NCI-H146 (cell line): ENCODE results near the gene PROSER1.
"Not testable (repeated sequence)": the region's sequence is repeated elsewhere in the genome, so short reads cannot be mapped to it uniquely, and the experiment has no call there.

Experiments used
- DNase-seq: peaks from one replicate; lab custom pipeline; 2025; lab: John Stamatoyannopoulos, UW

PROSER1 gene

DNA sequence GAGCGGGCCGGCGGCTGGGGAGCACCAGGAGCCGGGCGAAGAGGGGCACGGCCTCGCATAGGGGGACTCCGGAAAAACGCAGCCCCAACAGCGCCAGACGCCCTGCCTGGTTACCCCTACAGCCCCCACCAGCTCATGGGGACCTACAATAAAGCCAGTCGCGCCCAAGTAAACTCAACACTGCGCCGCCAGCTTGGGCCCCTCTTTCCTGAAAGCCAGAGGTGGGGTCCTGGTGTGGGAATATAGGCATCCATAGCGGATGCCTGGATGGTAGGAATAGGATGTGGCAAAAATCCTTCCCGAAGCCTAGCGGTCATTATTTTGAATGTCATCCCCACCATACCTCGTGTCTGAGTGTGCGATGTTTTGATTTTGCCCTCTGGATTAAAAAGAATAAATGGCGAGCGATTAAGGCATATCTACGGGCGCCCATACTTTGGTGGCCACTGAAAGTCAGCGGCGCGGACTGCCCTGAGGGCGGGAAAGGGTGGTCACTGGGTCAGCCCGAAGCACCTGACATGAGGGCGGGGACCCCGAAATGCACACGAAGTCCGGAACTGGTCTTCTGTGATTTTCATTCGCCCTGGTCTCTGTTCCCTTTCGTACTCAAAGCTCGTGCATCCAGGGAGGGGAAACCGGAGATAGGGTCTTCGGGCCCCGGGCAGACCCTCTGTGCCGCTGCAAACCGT lies at the start of gene PROSER1, which contains the start of gene NHLRC3:
Gene PROSER1, minus strand, starts transcription at position 210 of the 689 bp plus-strand sequence. CDS start 847 bp downstream, outside the sequence.
Gene NHLRC3, plus strand, starts transcription at position 577 of the 689 bp plus-strand sequence. CDS start 184 bp downstream, outside the sequence.
- DNase-seq, result peak; percentile 98

DNA sequence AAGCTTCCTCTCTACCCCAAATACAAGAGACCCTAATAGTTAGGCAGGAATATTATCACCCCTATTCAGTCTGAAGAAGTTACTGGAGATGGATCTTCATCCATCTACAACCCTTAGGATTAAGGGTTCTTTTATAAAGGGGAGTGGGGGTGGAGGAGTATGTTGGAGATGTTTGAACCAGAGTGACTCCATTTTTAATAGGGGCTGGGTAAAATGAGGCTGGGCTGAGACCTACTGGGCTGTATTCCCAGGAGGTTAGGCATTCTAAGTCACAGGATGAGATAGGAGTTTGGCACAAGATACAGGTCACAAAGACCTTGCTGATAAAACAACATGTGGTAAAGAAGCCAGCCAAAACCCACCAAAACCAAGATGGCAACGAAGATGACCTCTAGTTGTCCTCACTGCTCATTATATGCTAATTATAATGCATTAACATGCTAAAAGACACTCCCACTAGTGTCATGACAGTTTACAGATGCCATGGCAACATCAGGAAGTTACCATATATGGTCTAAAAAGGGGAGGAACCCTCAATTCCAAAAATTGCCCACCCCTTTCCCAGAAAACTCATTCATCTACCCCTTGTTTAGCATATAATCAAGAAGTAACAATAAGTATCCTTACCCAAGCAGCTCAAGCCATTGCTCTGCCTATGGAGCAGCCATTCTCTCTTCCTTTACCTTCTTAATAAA lies 48.5 kb upstream of the PROSER1 start:
- not testable (repeated sequence) for DNase-seq

DNA sequence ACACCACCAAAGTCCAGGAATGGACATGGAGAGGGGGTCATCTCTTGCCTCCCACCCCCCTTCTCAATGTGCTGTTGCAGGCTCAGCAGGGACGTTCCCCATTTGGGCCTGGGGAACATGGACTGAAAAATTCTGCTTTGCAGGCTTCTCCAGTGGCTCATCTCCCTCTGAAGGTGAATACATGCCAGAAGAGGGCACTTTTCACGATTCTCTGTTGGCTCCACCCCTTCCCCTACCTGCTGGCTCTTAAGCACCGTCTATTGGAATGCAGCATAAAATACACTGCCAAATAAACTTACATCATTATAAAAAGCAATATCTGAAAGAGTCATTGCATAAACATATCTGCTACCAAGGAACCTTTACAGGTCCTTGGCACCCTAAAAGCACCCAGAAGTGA lies 36.1 kb upstream of the PROSER1 start:
- no peak for DNase-seq

DNA sequence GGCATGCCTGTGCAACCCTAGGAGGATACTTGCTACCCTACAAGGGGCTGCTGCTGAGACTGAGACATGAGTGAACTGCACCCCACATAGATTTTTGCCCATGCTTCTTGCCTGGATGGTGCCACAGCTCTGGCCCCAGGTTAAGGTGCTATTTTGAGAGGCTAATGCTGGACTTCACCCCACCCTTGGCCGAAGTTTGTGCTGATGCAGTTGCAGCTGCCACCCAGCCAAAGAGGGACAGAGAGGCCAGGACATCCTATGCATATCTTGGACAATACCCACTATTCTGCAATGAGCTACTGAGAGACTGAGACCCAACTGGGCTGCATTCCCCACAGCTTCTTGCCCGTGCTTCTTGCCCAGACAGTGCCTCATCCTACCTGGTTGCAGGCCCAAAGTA lies 35.0 kb upstream of the PROSER1 start:
- DNase-seq, result no peak

DNA sequence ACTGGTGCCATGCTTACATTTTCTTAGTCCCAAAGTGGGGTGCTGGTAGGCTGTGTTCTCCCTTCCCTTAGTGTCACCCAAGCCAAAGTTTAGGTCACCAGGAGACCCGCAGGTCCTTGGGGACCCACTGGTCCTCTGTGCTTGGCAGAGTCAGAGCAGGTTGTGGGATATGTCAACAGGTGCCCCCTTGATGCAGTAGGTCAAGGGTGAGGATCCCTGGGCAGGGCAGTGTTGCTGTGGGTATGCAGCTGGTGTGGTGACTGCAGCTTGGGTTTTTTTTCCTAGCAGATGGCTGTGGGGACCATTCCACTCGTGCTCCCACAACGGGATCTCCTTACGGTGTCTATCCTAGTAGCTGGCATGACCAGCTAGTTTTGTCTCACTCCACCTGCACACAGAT lies 24.1 kb upstream of the PROSER1 start:
- no peak for DNase-seq

DNA sequence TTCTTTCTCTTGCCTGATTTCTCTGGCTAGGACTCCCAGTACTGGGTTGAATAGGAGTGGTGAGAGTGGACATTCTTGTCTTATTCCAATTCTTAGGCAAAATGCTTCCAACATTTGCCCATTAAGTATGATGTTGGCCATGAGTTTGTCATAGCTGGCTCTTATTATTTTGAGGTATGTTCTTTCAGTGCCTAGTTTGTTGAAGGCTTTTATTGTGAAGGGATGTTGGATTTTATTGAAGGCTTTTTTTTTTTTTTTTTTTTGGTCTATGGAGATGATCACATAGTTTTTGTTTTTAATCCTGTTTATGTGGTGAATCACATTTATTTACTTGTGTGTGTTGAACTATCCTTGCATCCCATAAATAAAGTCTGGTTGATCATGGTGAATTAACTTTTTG lies 20.2 kb upstream of the PROSER1 start:
- DNase-seq, result no peak

DNA sequence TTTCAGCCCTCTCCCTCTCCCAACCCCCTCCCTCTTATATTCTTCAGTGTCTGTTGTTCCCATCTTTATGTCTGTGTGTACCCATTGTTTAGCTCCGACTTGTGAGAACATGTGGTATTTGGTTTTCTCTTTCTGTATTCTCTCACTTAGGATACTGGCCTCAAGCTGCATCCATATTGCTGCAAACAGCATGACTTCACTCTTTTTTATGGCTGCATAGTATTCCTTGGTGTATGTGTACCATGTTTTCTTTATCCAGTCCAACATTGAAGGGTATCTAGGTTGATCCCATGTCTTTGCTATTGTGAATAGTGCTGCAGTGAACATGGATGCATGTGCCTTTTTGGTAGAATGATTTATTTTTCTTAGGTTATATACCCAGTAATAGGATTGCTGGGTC lies 18.1 kb upstream of the PROSER1 start:
- no peak for DNase-seq

DNA sequence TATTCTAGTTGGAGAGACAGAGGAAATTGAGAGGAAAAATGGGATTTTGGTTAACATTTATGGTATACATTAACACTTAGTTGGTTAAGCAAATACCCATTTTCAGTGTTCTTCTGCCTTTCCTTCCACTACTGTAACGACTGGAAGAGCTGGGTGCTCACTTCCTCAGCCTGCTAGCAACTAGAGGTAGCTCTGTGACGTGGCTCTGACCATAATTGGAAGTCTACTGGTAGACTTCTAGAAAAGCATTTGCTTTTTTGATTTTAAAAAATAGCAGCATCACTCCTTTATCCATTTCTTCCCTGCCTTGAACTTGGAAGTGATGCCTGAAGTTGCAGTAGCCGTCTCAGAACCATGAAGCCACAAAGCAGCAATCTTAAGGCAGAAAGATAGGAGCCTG lies 16.2 kb upstream of the PROSER1 start:
- DNase-seq, result peak; percentile 50

DNA sequence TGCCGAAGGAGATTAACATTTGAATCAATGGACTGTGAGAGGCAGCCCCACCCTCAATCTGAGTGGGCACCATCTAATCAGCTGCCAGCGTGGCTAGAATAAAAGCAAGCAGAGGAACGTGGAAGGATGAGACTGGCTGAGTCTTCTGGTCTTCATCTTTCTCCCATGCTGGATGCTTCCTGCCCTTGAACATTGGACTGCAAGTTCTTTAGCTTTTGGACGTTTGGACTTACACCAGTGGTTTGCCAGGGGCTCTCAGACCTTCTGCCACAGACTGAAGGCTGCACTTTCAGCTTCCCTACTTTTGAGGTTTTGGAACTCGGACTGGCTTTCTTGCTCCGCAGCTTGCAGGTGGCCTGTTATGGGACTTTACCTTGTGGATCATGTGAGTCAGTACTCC lies 15.1 kb upstream of the PROSER1 start:
- DNase-seq, result peak; percentile 58

DNA sequence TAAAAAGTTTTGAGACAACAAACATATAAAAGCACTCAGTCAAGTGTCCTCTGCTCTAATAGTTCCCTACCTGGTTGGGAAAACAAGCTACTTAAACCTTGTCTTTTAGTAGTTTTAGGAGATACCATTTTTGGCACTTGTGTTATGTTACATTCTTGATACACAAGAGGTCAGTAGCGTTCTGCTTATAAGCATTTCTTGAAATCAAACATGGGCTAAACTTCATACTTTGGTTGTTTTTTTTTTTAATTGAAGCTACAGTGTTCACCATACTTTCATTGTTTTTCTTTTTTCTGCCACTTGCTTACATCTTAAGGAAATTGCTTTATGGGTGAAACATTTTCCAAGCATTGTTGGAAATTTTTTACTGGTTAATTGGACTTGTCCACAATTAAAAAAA lies 13.3 kb upstream of the PROSER1 start:
- peak; percentile 67 for DNase-seq

DNA sequence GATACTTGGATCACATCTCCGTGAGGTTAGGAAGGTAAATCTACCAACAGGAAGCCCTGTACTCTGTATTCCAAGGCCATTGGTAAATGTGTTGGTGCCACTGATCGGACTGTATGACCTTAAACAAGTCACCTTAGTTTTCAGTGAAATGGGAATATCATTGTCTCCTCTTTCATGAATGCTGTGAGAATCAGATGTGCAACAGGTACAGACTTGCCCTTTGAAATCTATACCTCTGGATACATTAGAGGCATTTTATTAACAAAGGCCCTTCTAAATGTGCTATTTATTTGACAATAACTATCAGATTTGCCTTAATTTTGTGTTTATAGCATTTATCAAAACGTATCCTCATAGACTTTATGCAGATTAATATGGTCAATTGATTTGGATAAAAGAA lies 11.4 kb upstream of the PROSER1 start:
- no peak for DNase-seq

DNA sequence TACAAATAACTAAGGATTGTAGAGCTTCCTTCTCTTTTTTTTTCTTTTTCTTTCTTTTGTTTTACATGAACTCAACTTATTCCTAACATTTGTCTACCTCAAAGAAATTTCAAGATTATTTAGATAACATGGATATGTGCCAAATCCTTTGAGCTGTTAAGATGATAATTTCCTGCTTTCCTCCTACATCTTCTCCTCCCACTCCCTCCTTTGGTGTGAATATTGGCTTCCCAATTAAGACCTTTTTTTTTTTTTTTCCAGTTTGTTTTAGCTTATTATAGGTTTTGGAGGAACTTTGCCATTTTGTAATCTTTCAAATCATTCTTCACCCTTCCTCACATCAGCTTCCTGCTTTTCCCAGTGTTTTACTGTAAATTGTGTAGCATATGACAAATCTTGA lies 10.9 kb upstream of the PROSER1 start:
- no peak for DNase-seq

DNA sequence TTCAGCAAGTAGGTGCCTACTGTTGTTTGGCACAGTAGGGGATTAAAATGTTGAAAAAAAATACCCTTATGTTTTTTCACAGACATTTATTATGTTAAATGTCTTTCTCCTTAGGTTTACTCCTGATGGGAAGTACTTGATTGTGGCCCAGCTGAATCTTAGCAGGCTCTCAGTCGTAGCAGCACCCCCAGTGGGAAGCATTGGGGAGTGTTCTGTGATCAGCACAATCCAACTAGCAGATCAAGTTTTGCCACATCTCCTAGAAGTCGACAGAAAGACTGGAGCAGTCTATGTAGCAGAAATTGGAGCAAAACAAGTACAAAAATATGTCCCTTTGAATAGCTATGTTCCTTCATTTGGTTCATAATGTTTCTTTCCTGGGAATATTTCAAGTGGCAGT lies 9.7 kb upstream of the PROSER1 start:
- DNase-seq, result no peak

DNA sequence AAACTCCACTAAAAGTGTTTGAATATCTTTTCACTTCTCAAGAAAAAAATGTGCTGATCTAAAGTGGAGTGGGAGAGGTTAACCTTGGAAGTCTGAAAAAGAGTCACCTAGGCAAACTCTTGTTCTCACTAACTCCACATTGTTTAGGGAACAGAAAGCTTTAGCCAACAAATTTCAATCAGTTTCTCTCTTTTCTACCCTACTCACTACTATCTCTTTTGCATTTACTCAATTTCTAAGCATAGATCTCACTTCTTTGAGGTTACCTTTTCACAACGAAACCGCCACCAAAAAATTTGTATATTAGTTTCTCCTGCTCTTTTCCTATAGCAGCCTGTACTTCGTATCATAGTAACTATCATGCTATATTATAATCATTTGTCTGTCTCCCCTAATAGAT lies 6.6 kb upstream of the PROSER1 start:
- no peak for DNase-seq

DNA sequence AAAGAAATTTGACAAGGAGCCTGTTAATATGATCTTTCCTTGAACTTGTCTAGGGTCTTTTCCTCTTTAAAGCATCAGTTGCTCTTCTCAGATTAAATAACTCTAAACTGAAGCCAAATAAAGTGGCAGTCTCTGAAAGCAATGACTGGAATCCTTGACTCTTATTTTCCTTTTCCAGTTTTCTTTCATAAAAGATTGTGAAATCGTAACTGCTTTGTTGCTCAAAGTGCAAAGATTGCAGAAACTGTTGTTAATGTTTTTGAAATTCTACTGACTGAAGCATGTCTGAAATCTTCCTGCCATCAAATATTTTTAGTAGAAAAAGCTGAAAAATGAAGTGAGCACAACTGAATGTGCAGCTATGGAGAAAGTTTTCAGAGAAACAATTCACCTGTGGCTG lies 2.3 kb upstream of the PROSER1 start:
- no peak for DNase-seq

DNA sequence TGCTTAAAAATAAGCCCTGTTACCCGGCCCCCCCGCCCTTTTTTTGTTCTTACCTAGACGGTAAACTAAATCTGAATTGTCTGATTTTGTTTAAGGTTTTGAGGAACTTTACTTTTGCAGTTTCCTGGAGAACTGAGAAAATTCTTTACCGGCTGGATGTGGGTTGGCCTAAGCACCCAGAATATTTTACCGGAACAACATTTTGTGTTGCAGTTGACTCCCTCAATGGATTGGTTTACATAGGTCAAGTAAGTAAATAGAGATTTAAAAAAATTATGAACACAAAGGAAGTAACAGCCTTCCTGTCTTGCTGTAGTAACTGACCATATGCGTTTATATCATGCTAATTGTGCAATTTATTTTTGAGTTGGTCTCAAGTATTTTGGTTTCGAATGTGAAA lies 1.2 kb upstream of the PROSER1 start:
- DNase-seq, result peak; percentile 38

DNA sequence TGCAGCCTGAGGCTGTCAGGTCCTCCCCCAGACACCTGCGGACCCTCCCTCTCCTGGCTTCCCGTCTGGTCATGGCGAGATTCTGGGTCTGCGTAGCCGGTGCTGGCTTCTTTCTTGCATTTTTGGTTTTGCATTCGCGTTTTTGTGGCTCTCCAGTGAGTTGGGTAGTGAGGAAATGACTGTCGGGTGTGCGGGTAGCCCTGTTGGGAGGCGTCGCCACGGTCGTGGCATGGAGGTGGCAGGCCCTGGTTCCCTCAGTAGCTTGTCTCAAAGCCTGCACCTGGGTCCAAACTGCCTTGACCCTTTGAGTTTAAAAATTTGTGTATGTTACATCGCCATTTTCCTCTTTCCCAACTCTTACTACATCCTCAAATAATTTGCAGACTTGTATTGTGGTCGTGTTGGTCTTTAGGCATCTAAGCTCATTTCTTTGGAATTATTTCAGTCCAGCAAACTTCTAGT lies 711 bp upstream of the PROSER1 start:
- DNase-seq, result peak; percentile 61

DNA sequence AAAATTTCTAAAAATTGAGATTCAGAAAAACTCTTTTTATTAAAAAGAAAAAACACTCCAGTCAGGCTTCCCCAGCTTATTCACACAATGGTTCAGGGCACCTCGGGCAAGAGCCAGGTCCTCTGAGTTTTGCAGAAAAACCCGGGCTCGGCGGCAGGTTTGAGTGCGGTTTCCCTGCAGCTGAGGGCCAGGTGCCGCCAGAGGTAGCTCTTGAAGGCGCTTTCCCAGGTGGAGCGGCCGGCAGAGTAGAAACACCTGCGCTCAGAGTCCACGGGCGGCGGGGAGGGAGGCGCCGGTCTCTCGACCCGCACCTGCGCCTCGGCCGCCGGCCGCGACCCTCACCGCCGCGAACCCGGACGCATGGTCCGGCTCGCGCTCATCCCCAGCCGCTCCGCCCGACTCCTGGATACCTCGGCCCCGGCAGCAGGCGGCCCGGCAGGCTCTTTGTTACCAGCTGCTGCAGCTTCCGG lies 444 bp downstream of the PROSER1 start:
- DNase-seq, result no peak

DNA sequence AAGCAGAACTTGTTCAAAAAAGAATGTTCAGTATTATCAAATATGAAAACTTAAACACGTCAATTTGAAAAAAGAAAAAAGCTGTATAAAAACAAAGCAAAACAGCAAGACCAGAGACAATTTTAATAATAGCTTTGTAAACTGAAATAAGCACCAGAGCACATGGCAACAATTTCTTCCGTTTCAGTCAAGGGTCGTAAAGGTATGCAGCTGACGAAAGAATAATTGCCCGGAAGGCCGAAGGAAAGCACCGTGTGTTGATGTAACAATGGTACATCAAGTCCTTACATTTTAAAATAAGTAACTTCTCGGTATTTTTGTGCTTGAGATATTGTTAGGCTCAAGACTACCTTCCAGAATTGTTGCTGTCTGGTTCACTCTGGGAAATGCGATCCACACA lies 1.7 kb downstream of the PROSER1 start:
- DNase-seq, result peak; percentile 46

DNA sequence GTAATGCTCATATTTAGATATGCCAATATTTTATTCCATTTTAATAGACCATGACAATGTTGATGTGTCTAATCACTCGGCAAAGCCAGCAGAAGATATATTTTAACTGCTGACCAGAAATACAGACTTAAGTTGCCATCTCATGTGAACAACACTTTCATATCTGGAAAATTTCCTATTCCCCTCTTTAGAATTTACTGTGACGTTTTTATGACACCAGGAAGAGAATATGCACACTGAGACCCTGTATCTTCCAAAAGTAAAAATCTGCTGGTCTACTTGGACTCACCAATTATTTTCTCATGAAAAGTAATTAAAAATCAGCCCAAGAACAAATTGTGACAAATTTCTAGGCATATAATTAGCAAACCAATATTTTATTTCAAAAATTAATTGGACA lies 2.1 kb downstream of the PROSER1 start:
- DNase-seq, result no peak

DNA sequence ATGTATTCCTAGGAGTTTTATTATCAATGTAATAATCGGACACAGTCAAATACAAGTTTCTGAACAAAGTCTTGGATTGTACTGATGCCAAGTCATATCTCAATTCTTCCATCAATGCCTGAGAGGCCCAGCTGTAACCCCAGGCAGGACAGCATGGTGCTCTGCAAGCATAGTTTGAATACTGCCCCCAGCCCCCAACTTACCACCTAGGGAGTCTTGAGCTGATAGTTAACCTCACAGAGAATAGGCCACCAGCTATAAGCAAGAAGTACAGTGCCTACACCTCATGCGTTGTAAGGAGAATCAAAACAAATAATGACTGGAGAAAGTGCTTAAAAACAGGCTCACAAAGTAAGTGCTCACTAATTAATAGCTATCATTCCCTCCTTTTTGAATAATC lies 2.7 kb downstream of the PROSER1 start:
- DNase-seq, result peak; percentile 69

DNA sequence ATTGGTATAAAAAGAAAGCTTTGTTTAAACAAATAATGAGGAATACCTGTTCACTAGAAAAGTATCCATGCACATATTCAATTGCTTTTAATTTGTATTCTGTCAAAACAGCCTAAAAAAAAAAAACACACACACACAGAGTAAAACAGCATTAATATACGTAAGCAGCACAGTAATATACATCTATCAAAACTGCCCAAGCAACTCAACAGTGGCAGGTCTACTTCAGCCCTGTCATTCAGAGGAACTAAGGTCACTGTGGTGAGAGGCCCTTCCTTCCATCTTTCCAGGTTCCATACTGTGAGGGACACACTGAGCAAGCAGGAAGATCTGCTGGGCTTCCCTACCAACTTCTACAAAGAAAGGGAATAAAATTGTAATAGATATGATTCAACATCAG lies 3.8 kb downstream of the PROSER1 start:
- DNase-seq, result no peak

DNA sequence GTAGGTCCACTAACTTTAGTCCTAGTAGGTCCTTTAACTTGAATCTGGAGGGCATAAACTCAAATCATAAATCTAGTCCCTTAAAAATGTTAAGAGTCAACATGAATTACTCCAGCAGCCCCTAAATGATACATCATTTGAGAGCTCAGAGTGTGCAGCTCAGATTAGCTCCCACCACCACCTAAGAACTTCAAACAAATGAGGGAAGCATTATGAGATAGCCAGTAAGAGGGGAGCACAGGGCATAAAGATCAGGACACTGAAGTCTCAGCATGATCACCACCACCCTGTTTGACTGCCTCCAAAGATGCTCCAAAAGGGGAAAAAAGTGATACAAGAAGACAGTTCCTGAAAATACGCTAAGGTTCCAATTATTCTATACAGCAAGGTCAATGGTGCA lies 5.7 kb downstream of the PROSER1 start:
- no peak for DNase-seq
